GM12874 (cell line): Measurements from ENCODE around the gene CASK.

Experiments
- CTCF ChIP-seq: IDR thresholded peaks from 2 replicates; pipeline ENCODE4 v1.5.1; 2011; ENCODE audit warnings: low read depth, mild to moderate bottlenecking, control low read depth, low read length, moderate library complexity; ENCODE audit not compliant: insufficient read depth

Gene CASK

GRCh38 chrX:41863343-41864203 is 59.8 kb downstream of the CASK start:
- no peak for TF ChIP-seq CTCF

- TF ChIP-seq CTCF, result no peak
Measured at GRCh38 chrX:41862562-41863184, 60.7 kb downstream of the CASK start.

GRCh38 chrX:41858161-41858775 is 65.1 kb downstream of the CASK start:
- no peak for TF ChIP-seq CTCF

GRCh38 chrX:41857670-41858069 is 65.7 kb downstream of the CASK start:
- no peak for TF ChIP-seq CTCF

GRCh38 chrX:41846714-41847113 is 76.6 kb downstream of the CASK start:
- TF ChIP-seq CTCF, result no peak

GRCh38 chrX:41837270-41837944 is 85.9 kb downstream of the CASK start:
- no peak for TF ChIP-seq CTCF

GRCh38 chrX:41828826-41829225 is 94.5 kb downstream of the CASK start:
- TF ChIP-seq CTCF, result no peak
